MCF 10A (cell line): ENCODE data around the gene SYDE2. TPM values are rescaled to one million over a fixed set of nuclear protein-coding genes. Genes with fewer than 3 reads are reported as not detected.

Source experiments
- BruUV-seq: library from RNA; stranded (reverse); fragments of 400-500 nt; replicated peaks from 2 replicates; lab custom pipeline; 2021; lab: Mats Ljungman, UMichigan
- CTCF ChIA-PET: fragments of 300-600 bp; sonication (Branson Sonifier 250); formaldehyde crosslinking; extraction: SDS; loops from one replicate; lab custom pipeline; 2021; ENCODE audit warnings: antibody characterized with exemption, inconsistent platforms; lab: Yijun Ruan, JAX
- POLR2A ChIA-PET: fragments of 300-600, 350-650 bp; sonication (Branson Sonifier 250); formaldehyde crosslinking; extraction: SDS; loops from one replicate; lab custom pipeline; 2020; ENCODE audit warnings: antibody characterized with exemption, inconsistent platforms; lab: Yijun Ruan, JAX
- DNase-seq: peaks from one replicate; pipeline ENCODE4 v3.0.0-alpha.2; 2018; ENCODE audit not compliant: unreplicated experiment
- H3K27ac Mint-ChIP-seq: one replicate; pipeline ENCODE4 v1.8.0; 2022; ENCODE audit warnings: mild to moderate bottlenecking, low read depth, mixed read lengths; ENCODE audit not compliant: unreplicated experiment
- H3K27me3 Mint-ChIP-seq: one replicate; pipeline ENCODE4 v1.8.0; 2022; ENCODE audit warnings: mixed read lengths; ENCODE audit not compliant: insufficient read depth, unreplicated experiment
- H3K36me3 Mint-ChIP-seq: one replicate; pipeline ENCODE4 v1.8.0; 2022; ENCODE audit warnings: mild to moderate bottlenecking, moderate library complexity, mixed read lengths; ENCODE audit not compliant: insufficient read depth, unreplicated experiment
- H3K4me1 Mint-ChIP-seq: one replicate; pipeline ENCODE4 v1.8.0; 2022; ENCODE audit warnings: mixed read lengths; ENCODE audit not compliant: insufficient read depth, unreplicated experiment
- H3K4me3 Mint-ChIP-seq: one replicate; pipeline ENCODE4 v1.8.0; 2022; ENCODE audit warnings: mild to moderate bottlenecking, moderate library complexity, mixed read lengths; ENCODE audit not compliant: unreplicated experiment
- H3K9me3 Mint-ChIP-seq: one replicate; pipeline ENCODE4 v1.8.0; 2022; ENCODE audit warnings: mixed read lengths; ENCODE audit not compliant: unreplicated experiment
- CTCF ChIP-seq: fragments of 200-600 bp; IDR thresholded peaks from one replicate; pipeline ENCODE4 v1.8.0; 2022; ENCODE audit warnings: antibody characterized with exemption, mild to moderate bottlenecking; ENCODE audit not compliant: unreplicated experiment
- intact Hi-C: fragments of 100-400 bp; cut with micrococcal nuclease; formaldehyde crosslinking; loops from 2 replicates; pipeline ENCODE4 v1.14.1; 2022
- total RNA-seq: library from RNA; stranded (reverse); gene quantifications from 2 replicates; pipeline ENCODE4 v1.2.3, GENCODE V29; 2022

The SYDE2 gene
- total RNA-seq, 1 experiment from 2014 or later = 5.9 TPM

- H3K27me3 Mint-ChIP-seq = no peaks in the 10 kb centered on the region
- no peak for TF ChIP-seq CTCF
- intact Hi-C loops = no loop called here
- POLR2A ChIA-PET = no interaction called here
- no TSS peak for BruUV-seq
- H3K36me3 Mint-ChIP-seq = no peaks in the 10 kb centered on the region
- H3K9me3 Mint-ChIP-seq = no peaks in the 10 kb centered on the region
- DNase-seq = peak; percentile 20
- no peak overlapping the region for H3K4me3 Mint-ChIP-seq
- CTCF ChIA-PET = interaction anchor here (2.6 kb wide), 1 partner anchor 23 kb away, joined by 15 read pairs; no protein-coding TSS in a partner anchor
- no peaks in the 10 kb centered on the region for H3K4me1 Mint-ChIP-seq
- no peak overlapping the region for H3K27ac Mint-ChIP-seq
Observed at GRCh38 chr1:85132078-85132720, 68.6 kb downstream of the SYDE2 start.

GRCh38 chr1:85128316-85128715 is 72.5 kb downstream of the SYDE2 start:
- ChIA-PET CTCF (interaction anchor here (0.6 kb wide), 1 partner anchor 161 kb away, joined by 4 read pairs; no protein-coding TSS in a partner anchor), POLR2A (interaction anchor here (1.1 kb wide), 1 partner anchor 118 kb away, joined by 3 read pairs; no protein-coding TSS in a partner anchor)
- no peak for TF ChIP-seq CTCF
- DNase-seq = no peak
- peaks cover 6% of the 10 kb centered on the region for H3K36me3 Mint-ChIP-seq
- BruUV-seq = no TSS peak
- no peaks in the 10 kb centered on the region for H3K27me3 Mint-ChIP-seq
- no peak overlapping the region for H3K27ac Mint-ChIP-seq
- intact Hi-C loops = no loop called here
- no peaks in the 10 kb centered on the region for H3K9me3 Mint-ChIP-seq
- no peaks in the 10 kb centered on the region for H3K4me1 Mint-ChIP-seq
- no peak overlapping the region for H3K4me3 Mint-ChIP-seq

GRCh38 chr1:85125891-85126290 is 74.9 kb downstream of the SYDE2 start:
- no peak for TF ChIP-seq CTCF
- no peak for DNase-seq
- no peaks in the 10 kb centered on the region for H3K4me1 Mint-ChIP-seq
- peaks cover 6% of the 10 kb centered on the region for H3K36me3 Mint-ChIP-seq
- no TSS peak for BruUV-seq
- intact Hi-C loops = no loop called here
- H3K9me3 Mint-ChIP-seq = no peaks in the 10 kb centered on the region
- CTCF ChIA-PET = no interaction called here
- H3K27ac Mint-ChIP-seq = no peak overlapping the region
- POLR2A ChIA-PET = no interaction called here
- H3K4me3 Mint-ChIP-seq = no peak overlapping the region
- no peaks in the 10 kb centered on the region for H3K27me3 Mint-ChIP-seq

- BruUV-seq = no TSS peak
- Mint-ChIP-seq H3K36me3 (peaks cover 6% of the 10 kb centered on the region), H3K9me3 (no peaks in the 10 kb centered on the region), H3K27ac (no peak overlapping the region), H3K4me1 (no peaks in the 10 kb centered on the region), H3K4me3 (no peak overlapping the region), H3K27me3 (no peaks in the 10 kb centered on the region)
- intact Hi-C loops = no loop called here
- ChIA-PET POLR2A (interaction anchor here (0.7 kb wide), 1 partner anchor 179 kb away, joined by 3 read pairs; no protein-coding TSS in a partner anchor), CTCF (interaction anchor here (0.7 to 1.0 kb wide), 3 partner anchors 15 to 179 kb away, joined by 3 read pairs; partner anchors contain the start of gene C1orf52)
- no peak for DNase-seq
- TF ChIP-seq CTCF = no peak
Observed at GRCh38 chr1:85124091-85124490, 76.7 kb downstream of the SYDE2 start.
